ENCODE results near the gene MAST3.

- TF ChIP-seq, protein P1, sequence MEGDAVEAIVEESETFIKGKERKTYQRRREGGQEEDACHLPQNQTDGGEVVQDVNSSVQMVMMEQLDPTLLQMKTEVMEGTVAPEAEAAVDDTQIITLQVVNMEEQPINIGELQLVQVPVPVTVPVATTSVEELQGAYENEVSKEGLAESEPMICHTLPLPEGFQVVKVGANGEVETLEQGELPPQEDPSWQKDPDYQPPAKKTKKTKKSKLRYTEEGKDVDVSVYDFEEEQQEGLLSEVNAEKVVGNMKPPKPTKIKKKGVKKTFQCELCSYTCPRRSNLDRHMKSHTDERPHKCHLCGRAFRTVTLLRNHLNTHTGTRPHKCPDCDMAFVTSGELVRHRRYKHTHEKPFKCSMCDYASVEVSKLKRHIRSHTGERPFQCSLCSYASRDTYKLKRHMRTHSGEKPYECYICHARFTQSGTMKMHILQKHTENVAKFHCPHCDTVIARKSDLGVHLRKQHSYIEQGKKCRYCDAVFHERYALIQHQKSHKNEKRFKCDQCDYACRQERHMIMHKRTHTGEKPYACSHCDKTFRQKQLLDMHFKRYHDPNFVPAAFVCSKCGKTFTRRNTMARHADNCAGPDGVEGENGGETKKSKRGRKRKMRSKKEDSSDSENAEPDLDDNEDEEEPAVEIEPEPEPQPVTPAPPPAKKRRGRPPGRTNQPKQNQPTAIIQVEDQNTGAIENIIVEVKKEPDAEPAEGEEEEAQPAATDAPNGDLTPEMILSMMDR (conservative IDR thresholded peaks at IDR 0.05; ENCODE audit: low read length): peak; percentile 60
- TF ChIP-seq EZH2phosphoT487 (IDR thresholded peaks at IDR 0.05; ENCODE audit: borderline replicate concordance, low read depth, low read length): no peak
Observed at GRCh38 chr19:18063463-18063862, 34.1 kb upstream of the MAST3 start.
